Measurements from ENCODE around the gene CADM1. TPM values are rescaled to one million over a fixed set of nuclear protein-coding genes. Genes with fewer than 3 reads are reported as not detected.

The CADM1 gene
- total and polyA plus RNA-seq, 2 experiments from 2014 or later, result 16.5 to 18.0 TPM

DNA sequence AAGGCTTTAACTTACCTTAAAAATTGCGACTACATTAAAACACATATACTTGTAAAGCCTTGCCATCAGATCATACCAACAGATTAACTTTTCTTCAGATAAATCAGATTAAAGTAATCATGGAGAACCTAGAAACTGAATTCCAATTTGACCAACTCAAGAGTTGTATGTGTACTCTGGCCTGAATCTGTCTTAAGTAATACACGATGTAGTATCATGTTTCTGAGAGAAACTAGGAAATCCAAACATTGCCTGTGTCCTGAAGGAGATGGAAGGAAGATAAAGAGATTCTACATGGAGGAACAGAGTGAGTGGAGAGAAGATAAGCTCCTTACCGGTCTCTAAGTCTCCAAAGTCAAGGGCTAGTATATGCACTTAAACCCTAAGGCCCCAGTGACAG lies 162.1 kb downstream of the CADM1 start (continued):
- TF ChIP-seq EZH2phosphoT487 (IDR thresholded peaks at IDR 0.05; ENCODE audit: unreplicated experiment) (no peak), REST (IDR thresholded peaks at IDR 0.05; ENCODE audit: unreplicated experiment) (no peak), ZNF331 (CRISPR knock-in tag; IDR thresholded peaks at IDR 0.05; ENCODE audit: low read depth) (no peak), CREB1 (CRISPR knock-in tag; IDR thresholded peaks at IDR 0.05; ENCODE audit: low read depth) (no peak), JUNB (IDR thresholded peaks at IDR 0.05; ENCODE audit: unreplicated experiment) (no peak)

- no peak overlapping the region for H3K4me3 ChIP-seq
- H3F3A ChIP-seq (replicated peaks; ENCODE audit: low read depth), result no peaks in the 10 kb centered on the region
- ATAC-seq (no peak), DNase-seq (ENCODE audit: low spot score) (no peak)
- no peaks in the 10 kb centered on the region for H3K9me2 ChIP-seq (ENCODE audit: insufficient read depth)
- no peaks in the 10 kb centered on the region for H3K36me3 Mint-ChIP-seq (ENCODE audit: low read depth)
- H3K27me3 ChIP-seq (ENCODE audit: insufficient read depth), result no peaks in the 10 kb centered on the region
- no peak overlapping the region for H3K4me2 ChIP-seq
- H2AFZ ChIP-seq, result no peak overlapping the region
- H3K9me3 Mint-ChIP-seq, result no peaks in the 10 kb centered on the region
- H3K27ac ChIP-seq (ENCODE audit: low read depth), result no peak overlapping the region
- no peaks in the 10 kb centered on the region for H3K4me1 Mint-ChIP-seq
- no peaks in the 10 kb centered on the region for H4K20me1 ChIP-seq (replicated peaks; ENCODE audit: insufficient read depth)
- no peaks in the 10 kb centered on the region for H3K4me1 ChIP-seq (ENCODE audit: insufficient read depth)
- H3K4me3 Mint-ChIP-seq, result no peak overlapping the region
- TF ChIP-seq NANOG (IDR thresholded peaks at IDR 0.05; ENCODE audit: borderline replicate concordance) (no peak), EZH2 (IDR thresholded peaks at IDR 0.05; ENCODE audit: low read depth, unreplicated experiment) (no peak), ETS1 (IDR thresholded peaks at IDR 0.05) (no peak), POLR2AphosphoS5 (IDR thresholded peaks at IDR 0.05; ENCODE audit: low read depth) (no peak), STAT1 (IDR thresholded peaks at IDR 0.05; ENCODE audit: unreplicated experiment) (no peak), ZNF114 (CRISPR knock-in tag; IDR thresholded peaks at IDR 0.05) (no peak), EZH2phosphoT487 (IDR thresholded peaks at IDR 0.05; ENCODE audit: unreplicated experiment) (no peak), ZNF462 (CRISPR knock-in tag; IDR thresholded peaks at IDR 0.05) (no peak), CREB1 (CRISPR knock-in tag; IDR thresholded peaks at IDR 0.05; ENCODE audit: low read depth) (no peak), JUNB (IDR thresholded peaks at IDR 0.05; ENCODE audit: unreplicated experiment) (no peak)
- TF ChIP-seq, protein P1, sequence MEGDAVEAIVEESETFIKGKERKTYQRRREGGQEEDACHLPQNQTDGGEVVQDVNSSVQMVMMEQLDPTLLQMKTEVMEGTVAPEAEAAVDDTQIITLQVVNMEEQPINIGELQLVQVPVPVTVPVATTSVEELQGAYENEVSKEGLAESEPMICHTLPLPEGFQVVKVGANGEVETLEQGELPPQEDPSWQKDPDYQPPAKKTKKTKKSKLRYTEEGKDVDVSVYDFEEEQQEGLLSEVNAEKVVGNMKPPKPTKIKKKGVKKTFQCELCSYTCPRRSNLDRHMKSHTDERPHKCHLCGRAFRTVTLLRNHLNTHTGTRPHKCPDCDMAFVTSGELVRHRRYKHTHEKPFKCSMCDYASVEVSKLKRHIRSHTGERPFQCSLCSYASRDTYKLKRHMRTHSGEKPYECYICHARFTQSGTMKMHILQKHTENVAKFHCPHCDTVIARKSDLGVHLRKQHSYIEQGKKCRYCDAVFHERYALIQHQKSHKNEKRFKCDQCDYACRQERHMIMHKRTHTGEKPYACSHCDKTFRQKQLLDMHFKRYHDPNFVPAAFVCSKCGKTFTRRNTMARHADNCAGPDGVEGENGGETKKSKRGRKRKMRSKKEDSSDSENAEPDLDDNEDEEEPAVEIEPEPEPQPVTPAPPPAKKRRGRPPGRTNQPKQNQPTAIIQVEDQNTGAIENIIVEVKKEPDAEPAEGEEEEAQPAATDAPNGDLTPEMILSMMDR (conservative IDR thresholded peaks at IDR 0.05; ENCODE audit: low read depth in 2 of 2), result no peak
- no peak overlapping the region for H3K27ac Mint-ChIP-seq
- H3K36me3 ChIP-seq (ENCODE audit: insufficient read depth), result no peaks in the 10 kb centered on the region
- no peaks in the 10 kb centered on the region for H3K27me3 Mint-ChIP-seq (ENCODE audit: insufficient read depth, low read depth, poor library complexity)
- no peaks in the 10 kb centered on the region for H3K79me2 ChIP-seq (replicated peaks; ENCODE audit: insufficient read depth)
These were observed 163.3 kb downstream of the CADM1 start for GRCh38 chr11:115340874-115341273.
